NCI-H146 treated with DMSO at 0.1 percent for 48 hours (cell line): ENCODE measurements around the gene GMDS.

Experiments used
- DNase-seq: peaks from one replicate; lab custom pipeline; 2025; ENCODE audit not compliant: unreplicated experiment; lab: John Stamatoyannopoulos, UW

GMDS gene

GRCh38 chr6:2242311-2242710, 3.1 kb downstream of the GMDS start:
- DNase-seq = no peak

- no peak for DNase-seq
These were observed 4.4 kb downstream of the GMDS start for GRCh38 chr6:2240961-2241360.

GRCh38 chr6:2237001-2237400, 8.4 kb downstream of the GMDS start:
- no peak for DNase-seq

GRCh38 chr6:2235777-2236495, 9.5 kb downstream of the GMDS start:
- no peak for DNase-seq

GRCh38 chr6:2232445-2232844, 13.0 kb downstream of the GMDS start:
- DNase-seq = no peak

GRCh38 chr6:2231438-2231837, 14.0 kb downstream of the GMDS start:
- DNase-seq = no peak

GRCh38 chr6:2230659-2231277, 14.6 kb downstream of the GMDS start:
- no peak for DNase-seq

- no peak for DNase-seq
These were observed 15.7 kb downstream of the GMDS start for GRCh38 chr6:2229742-2230141.

- DNase-seq = no peak
These were observed 16.4 kb downstream of the GMDS start for GRCh38 chr6:2229039-2229438.

GRCh38 chr6:2228392-2228791, 17.0 kb downstream of the GMDS start:
- no peak for DNase-seq

- DNase-seq = no peak
These were observed 18.6 kb downstream of the GMDS start for GRCh38 chr6:2226775-2227174.

GRCh38 chr6:2225422-2226392, 19.7 kb downstream of the GMDS start:
- peak; percentile 35 for DNase-seq

GRCh38 chr6:2224847-2225382, 20.5 kb downstream of the GMDS start:
- no peak for DNase-seq

- peak; percentile 33 for DNase-seq
These were observed 23.0 kb downstream of the GMDS start for GRCh38 chr6:2222275-2222842.

GRCh38 chr6:2221726-2222274, 23.6 kb downstream of the GMDS start:
- no peak for DNase-seq

GRCh38 chr6:2220154-2220553, 25.3 kb downstream of the GMDS start:
- no peak for DNase-seq

- no peak for DNase-seq
These were observed 26.5 kb downstream of the GMDS start for GRCh38 chr6:2218866-2219265.

GRCh38 chr6:2216794-2217383, 28.5 kb downstream of the GMDS start:
- DNase-seq = no peak

GRCh38 chr6:2215342-2215741, 30.1 kb downstream of the GMDS start:
- no peak for DNase-seq

GRCh38 chr6:2213086-2213485, 32.3 kb downstream of the GMDS start:
- DNase-seq = no peak
